ENCODE data around the gene NUP210.

The NUP210 gene

DNA sequence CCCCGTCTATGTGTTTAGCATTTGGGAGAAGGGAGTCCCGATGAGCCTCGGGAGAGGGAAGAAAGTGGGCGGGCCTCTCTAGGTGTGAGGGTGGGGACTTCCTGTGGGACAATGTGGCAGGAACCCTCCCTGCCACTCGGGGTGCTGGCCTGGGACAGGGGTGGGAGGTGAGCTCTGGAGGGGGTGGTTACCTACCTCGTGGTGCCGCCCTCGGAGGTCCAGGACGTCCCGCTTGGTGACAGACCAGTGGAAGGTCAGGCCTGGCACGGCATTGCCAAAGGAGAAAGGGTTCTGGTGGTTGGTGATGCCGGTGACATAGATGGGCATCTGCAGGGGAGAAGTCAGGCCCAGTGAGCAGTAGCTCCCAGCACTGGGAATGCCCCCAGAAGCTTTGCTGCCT lies 83.5 kb downstream of the NUP210 start:
- Histone ChIP-seq H3K79me2 (ENCODE audit: insufficient read depth, low read length) (no peaks in the 10 kb centered on the region), H3K4me3 (ENCODE audit: low read length, poor library complexity, severe bottlenecking) (no peak overlapping the region), H3K9ac (ENCODE audit: low read depth, low read length, poor library complexity, severe bottlenecking) (no peak overlapping the region), H3K9me2 (replicated peaks; ENCODE audit: low read depth, low read length) (no peaks in the 10 kb centered on the region), H3K4me1 (ENCODE audit: insufficient read depth, low read length, poor library complexity, severe bottlenecking) (no peaks in the 10 kb centered on the region), H4K20me1 (ENCODE audit: insufficient read depth, low read length, poor library complexity, severe bottlenecking) (no peaks in the 10 kb centered on the region), H3F3A (ENCODE audit: low read depth) (no peaks in the 10 kb centered on the region; the same call in 1 of the 2 replicates), H3K36me3 (ENCODE audit: insufficient read depth, low read length) (peaks cover 94% of the 10 kb centered on the region; the same call in 1 of the 2 replicates), H3K27me3 (ENCODE audit: insufficient read depth, low read length, poor library complexity, severe bottlenecking) (no peaks in the 10 kb centered on the region), H3K4me2 (ENCODE audit: low read depth, low read length, poor library complexity, severe bottlenecking) (no peak overlapping the region), H3K9me3 (ENCODE audit: insufficient read depth, low read depth, low read length) (no peaks in the 10 kb centered on the region), H2AFZ (ENCODE audit: low read length) (no peak overlapping the region)
- no peak for TF ChIP-seq EZH2phosphoT487 (IDR thresholded peaks at IDR 0.05; ENCODE audit: borderline replicate concordance)
- TF ChIP-seq, protein P1, sequence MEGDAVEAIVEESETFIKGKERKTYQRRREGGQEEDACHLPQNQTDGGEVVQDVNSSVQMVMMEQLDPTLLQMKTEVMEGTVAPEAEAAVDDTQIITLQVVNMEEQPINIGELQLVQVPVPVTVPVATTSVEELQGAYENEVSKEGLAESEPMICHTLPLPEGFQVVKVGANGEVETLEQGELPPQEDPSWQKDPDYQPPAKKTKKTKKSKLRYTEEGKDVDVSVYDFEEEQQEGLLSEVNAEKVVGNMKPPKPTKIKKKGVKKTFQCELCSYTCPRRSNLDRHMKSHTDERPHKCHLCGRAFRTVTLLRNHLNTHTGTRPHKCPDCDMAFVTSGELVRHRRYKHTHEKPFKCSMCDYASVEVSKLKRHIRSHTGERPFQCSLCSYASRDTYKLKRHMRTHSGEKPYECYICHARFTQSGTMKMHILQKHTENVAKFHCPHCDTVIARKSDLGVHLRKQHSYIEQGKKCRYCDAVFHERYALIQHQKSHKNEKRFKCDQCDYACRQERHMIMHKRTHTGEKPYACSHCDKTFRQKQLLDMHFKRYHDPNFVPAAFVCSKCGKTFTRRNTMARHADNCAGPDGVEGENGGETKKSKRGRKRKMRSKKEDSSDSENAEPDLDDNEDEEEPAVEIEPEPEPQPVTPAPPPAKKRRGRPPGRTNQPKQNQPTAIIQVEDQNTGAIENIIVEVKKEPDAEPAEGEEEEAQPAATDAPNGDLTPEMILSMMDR (conservative IDR thresholded peaks at IDR 0.05; ENCODE audit: low read length), result no peak

DNA sequence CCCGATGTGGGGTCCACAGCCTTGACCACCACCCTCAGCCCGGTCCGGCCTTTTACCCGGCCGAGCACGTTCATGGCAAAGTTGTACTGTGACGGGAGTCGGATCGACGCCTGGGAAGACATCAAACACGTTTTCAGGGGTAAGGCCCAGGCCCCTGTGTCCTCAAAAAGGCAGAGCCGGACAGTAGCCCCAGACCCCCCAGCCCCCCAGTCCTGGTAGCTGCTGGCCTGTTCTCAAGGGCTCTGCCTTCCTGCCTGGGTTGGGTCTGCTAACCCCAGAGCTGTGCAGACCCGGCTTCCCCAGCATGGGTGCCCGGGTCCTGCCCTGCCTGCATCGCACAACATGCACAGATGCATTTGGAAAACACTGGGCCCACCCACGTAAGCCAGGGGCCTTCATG lies 84.6 kb downstream of the NUP210 start:
- no peak overlapping the region for H3K4me2 ChIP-seq (ENCODE audit: low read depth, low read length, poor library complexity, severe bottlenecking)
- H4K20me1 ChIP-seq (ENCODE audit: insufficient read depth, low read length, poor library complexity, severe bottlenecking), result no peaks in the 10 kb centered on the region
- no peaks in the 10 kb centered on the region for H3K9me3 ChIP-seq (ENCODE audit: insufficient read depth, low read depth, low read length)
- no peaks in the 10 kb centered on the region for H3K4me1 ChIP-seq (ENCODE audit: insufficient read depth, low read length, poor library complexity, severe bottlenecking)
- H3K4me3 ChIP-seq (ENCODE audit: low read length, poor library complexity, severe bottlenecking), result no peak overlapping the region
- no peak overlapping the region for H3K9ac ChIP-seq (ENCODE audit: low read depth, low read length, poor library complexity, severe bottlenecking)
- H3K36me3 ChIP-seq (ENCODE audit: insufficient read depth, low read length), result peaks cover 92% of the 10 kb centered on the region; the same call in 1 of the 2 replicates
- no peak overlapping the region for H2AFZ ChIP-seq (ENCODE audit: low read length)
- TF ChIP-seq, protein P1 (conservative IDR thresholded peaks at IDR 0.05; ENCODE audit: low read length), result no peak
- TF ChIP-seq EZH2phosphoT487 (IDR thresholded peaks at IDR 0.05; ENCODE audit: borderline replicate concordance), result no peak
- H3F3A ChIP-seq (ENCODE audit: low read depth), result no peaks in the 10 kb centered on the region; the same call in 1 of the 2 replicates
- no peaks in the 10 kb centered on the region for H3K79me2 ChIP-seq (ENCODE audit: insufficient read depth, low read length)
- no peaks in the 10 kb centered on the region for H3K9me2 ChIP-seq (replicated peaks; ENCODE audit: low read depth, low read length)
- no peaks in the 10 kb centered on the region for H3K27me3 ChIP-seq (ENCODE audit: insufficient read depth, low read length, poor library complexity, severe bottlenecking)

DNA sequence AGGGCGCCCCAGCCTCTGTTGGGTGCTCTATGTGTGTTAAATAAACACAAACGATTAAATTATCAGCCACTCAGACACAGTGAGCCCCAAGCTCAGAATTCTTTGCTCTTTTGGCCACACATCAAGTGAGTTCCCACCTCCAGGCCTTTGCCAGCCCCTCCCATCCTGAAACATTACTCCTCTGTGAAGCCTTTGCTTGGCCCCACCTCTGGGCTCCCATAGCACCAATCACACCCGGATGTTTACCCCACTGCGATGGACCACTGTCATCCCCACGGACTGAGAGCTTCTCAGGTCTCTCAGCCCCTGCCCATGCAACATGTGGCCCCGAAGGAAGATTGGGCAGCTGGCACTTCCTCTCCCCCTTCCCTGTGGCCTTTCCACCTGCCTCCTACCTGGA lies 85.1 kb downstream of the NUP210 start:
- H3K27me3 ChIP-seq (ENCODE audit: insufficient read depth, low read length, poor library complexity, severe bottlenecking), result no peaks in the 10 kb centered on the region
- no peaks in the 10 kb centered on the region for H3K9me3 ChIP-seq (ENCODE audit: insufficient read depth, low read depth, low read length)
- H3K4me1 ChIP-seq (ENCODE audit: insufficient read depth, low read length, poor library complexity, severe bottlenecking), result no peaks in the 10 kb centered on the region
- no peaks in the 10 kb centered on the region; the same call in 1 of the 2 replicates for H3F3A ChIP-seq (ENCODE audit: low read depth)
- H4K20me1 ChIP-seq (ENCODE audit: insufficient read depth, low read length, poor library complexity, severe bottlenecking), result no peaks in the 10 kb centered on the region
- H3K9me2 ChIP-seq (replicated peaks; ENCODE audit: low read depth, low read length), result no peaks in the 10 kb centered on the region
- H3K4me3 ChIP-seq (ENCODE audit: low read length, poor library complexity, severe bottlenecking), result no peak overlapping the region
- H3K79me2 ChIP-seq (ENCODE audit: insufficient read depth, low read length), result no peaks in the 10 kb centered on the region
- no peak for TF ChIP-seq EZH2phosphoT487 (IDR thresholded peaks at IDR 0.05; ENCODE audit: borderline replicate concordance)
- TF ChIP-seq, protein P1 (conservative IDR thresholded peaks at IDR 0.05; ENCODE audit: low read length), result no peak
- H3K9ac ChIP-seq (ENCODE audit: low read depth, low read length, poor library complexity, severe bottlenecking), result no peak overlapping the region
- no peak overlapping the region for H2AFZ ChIP-seq (ENCODE audit: low read length)
- H3K36me3 ChIP-seq (ENCODE audit: insufficient read depth, low read length), result peaks cover 92% of the 10 kb centered on the region; the same call in 1 of the 2 replicates
- no peak overlapping the region for H3K4me2 ChIP-seq (ENCODE audit: low read depth, low read length, poor library complexity, severe bottlenecking)
